Hematopoietic multipotent progenitor cell treated with erythropoietin and hydrocortisone succinate and interleukin-3 and kit ligand, for 15 days (in vitro differentiated cells): ENCODE measurements around the gene UBQLN4.
"Not testable (repeated sequence)": the region's sequence is repeated elsewhere in the genome, so short reads cannot be mapped to it uniquely, and the experiment has no call there.

Experiments
- DNase-seq: peaks from one replicate; pipeline ENCODE4 v3.0.0-alpha.2; 2015; ENCODE audit warnings: low spot score

Gene UBQLN4

GRCh38 chr1:156060937-156061636 is 7.5 kb upstream of the UBQLN4 start, which contains the start of gene RAB25:
Gene RAB25, plus strand, starts transcription at chr1:156061160. Its CDS starts 241 bp downstream, at chr1:156061401.
- DNase-seq, result no peak

DNA sequence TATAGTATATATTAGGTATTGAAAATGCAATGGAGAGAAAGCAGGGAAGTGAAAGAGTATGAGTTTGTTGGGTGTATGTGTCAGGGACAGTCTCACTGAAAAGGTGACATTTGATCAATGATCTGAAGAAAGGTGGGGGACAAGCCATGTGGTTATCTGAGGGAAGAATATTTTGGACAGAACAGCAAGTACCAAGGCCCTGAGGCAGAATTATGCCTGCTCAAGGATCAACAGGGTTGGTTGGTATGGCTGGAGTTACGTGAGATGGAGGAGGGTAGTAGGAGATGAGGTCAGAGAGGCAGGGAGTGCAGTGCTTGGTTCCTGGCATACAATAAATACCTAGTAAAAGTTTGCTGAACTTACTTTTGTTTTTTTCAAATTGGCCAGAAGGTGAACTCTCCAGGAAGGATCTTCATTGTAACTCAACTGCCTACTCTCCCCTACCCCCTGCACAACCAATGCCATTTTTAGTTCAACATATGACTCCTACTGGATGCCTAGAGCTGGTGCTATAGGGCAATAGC is 2.8 kb upstream of the UBQLN4 start:
- no peak for DNase-seq

DNA sequence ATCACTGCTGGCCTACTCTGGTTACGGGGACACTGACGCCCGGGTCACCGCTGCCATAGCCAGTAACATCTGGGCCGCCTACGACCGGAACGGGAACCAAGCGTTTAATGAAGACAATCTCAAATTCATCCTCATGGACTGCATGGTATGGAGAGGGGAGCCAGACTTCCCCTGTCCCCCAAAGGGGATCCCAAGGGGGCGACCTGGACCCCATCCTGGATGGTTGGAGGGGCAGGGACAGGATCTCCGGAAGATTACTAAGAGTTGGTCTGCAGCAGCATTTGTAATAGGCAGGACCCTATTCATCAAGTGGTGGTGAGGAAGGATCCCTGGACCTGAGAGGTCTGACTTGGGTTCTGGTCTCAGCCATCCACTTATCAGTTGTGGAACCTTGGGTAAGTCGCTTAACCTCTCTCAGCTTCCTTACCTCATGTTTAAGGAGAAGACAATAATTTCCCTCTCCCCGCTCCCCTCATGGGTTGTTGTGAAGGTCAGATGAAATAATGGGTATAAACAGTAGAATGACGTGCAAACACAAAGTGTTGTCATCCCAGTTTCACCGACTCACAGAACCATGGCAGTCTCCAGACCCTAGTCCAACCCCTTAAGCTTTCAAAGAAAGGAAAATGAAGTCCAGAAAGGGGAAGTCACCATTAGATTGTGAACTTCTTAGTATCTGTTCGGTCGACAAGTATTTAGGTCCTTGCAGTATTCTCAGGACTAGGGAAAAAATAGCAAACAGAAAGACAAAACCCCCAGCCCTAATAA is 1.9 kb upstream of the UBQLN4 start:
- peak; percentile 6 for DNase-seq

DNA sequence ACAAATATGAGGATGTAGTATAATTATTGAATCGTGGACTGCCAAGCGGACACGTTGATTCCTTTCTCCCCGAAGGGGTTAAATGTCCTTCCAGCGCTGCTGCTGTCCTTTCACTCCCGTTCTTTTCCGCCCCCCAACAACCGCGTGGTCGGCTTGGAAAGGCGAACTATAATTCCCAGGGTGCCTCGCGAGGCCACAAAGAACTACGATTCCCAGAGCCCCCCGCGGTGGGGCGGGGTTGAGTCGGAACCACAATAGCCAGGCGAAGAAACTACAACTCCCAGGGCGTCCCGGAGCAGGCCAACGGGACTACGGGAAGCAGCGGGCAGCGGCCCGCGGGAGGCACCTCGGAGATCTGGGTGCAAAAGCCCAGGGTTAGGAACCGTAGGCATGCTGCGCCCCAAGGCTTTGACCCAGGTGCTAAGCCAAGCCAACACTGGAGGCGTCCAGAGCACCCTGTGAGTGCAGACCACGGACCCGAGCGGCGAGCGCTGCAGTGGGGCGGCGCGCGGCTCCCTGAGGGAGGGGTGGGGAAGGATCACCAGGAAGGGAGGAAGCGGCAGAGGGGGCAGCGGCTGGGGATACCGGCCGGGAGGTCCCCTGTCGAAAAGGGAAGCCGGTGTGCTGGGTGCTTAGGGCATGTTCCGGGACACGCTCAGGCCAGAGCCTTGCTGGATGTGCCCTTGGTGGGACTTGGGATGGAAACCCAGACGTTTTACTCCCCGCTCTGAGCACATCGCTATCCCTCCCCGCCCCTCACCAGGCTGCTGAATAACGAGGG is 1.1 kb upstream of the UBQLN4 start, which contains the start of gene LAMTOR2:
TSS of gene LAMTOR2 (plus strand) at position 283 of the 781 bp plus-strand sequence. CDS start at position 391, 108 bp downstream.
- peak; percentile 94 for DNase-seq

DNA sequence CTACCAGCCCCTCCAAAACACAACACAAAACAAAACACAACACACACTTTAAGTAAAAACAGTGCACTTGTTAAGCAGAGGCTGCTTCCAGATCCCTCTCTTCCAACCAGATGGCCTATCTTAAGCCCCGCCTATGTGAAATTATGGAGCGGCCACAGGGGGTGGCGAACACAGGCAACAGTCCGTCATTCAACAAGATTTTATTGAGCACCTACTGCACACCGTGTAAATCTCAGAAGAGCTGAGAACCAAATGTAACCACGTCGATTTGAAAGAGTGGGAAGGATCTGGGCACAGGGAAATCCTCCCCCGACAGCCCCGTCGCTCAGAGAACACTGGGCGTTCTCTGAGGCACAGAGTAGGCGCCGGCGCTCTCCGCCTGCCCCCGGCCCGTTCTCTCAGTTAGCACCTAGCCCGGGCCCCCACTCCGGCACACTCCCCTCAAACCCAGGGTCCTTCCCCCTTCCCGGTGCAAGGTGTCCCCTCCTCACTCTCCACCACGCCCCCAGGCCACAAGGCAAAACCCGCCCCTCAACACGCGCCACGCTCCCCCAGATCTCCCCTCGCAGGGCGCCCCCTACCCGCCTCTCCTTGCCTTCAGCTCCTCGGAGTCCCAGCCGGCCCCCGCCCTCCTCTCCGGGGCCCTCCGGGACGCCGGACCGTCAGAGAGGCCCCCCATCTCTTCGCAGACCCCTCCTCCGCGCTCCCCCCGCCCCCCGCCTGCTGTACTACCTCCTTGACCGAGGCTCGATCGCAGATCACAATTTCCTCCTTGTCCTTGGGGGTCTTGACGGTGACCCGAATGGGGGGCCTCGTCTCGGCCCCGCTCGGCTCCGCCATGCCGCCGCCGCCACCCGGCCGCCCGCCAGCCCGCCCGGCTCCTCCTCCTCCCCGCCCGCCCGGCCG is 483 bp downstream of the UBQLN4 start:
- DNase-seq, result peak; percentile 50

DNA sequence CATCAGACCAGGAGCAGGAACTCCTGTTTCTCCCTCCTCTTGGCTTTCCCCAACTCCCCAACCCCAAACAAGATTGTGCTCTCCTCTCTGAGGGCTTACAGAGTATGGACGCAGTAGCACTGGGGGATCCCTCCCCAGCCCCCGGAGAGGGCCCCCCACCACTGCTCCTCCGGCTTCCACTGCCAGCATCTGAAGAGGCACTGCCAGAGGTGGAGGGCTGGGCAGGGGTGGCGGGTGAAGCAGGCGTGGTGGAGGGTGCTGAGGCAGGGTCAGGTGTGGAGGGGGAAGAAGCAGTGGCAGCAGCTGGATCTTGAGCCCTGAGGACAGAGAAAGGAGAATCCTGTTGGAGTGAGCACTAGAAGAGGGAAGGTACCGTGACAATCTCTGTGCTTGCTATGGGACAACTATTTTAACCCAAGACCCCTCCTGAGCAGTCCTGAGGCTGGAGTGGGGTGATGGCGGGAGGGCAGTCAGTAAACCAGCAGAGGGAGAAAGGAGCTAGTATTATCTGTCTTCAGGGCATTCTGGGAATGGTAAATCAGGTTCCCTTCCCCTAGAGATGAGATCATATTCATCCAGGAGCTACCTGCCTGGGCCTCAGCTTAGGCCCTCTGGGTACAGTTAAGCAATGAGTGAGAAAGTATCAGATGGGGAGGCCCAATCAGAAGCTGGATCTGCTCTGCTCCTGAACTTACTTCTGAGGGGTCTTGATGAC is 2.4 kb downstream of the UBQLN4 start:
- no peak for DNase-seq

DNA sequence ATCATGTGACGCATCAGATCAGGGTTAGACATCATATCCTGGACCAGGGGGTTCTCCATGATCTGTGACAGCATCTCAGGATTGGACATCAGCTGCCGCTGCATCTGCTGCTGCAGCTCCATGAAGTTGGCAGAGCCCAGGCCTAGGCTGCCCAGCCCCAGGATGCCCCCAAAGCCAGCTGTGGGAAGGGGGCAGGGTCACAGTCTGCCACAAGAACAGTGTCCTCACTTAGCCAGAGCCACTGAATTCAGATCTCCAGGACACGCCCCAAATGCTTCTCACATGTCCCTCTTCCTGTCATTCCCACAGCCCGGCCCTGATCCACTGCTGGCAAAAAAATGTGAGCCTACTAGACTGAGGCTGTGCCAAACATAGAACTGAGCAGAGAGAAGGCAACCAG is 3.2 kb downstream of the UBQLN4 start:
- no peak for DNase-seq

- DNase-seq, result no peak
Measured at GRCh38 chr1:156048663-156049258, 4.8 kb downstream of the UBQLN4 start.

DNA sequence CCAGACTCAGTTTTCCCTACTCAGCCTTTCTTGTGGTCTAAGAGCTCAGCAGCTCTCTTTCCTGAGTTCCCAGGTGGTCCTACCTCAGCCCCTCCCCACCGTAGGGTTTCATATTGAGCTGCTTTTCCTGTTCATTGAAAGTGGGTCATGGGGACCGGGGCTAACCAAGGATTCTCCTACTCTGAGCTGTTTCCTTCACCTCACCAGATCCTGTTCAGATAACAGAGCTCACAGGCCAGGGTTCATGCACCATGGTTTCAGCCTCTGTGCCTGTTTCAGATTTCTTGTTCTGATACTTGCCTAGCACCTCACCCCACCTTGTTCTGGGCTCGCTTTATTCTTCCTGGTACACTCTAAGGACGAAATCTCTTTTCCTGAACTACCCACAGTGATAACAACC is 8.5 kb downstream of the UBQLN4 start:
- no peak for DNase-seq

GRCh38 chr1:156042828-156043227 is 10.8 kb downstream of the UBQLN4 start:
- no peak for DNase-seq

DNA sequence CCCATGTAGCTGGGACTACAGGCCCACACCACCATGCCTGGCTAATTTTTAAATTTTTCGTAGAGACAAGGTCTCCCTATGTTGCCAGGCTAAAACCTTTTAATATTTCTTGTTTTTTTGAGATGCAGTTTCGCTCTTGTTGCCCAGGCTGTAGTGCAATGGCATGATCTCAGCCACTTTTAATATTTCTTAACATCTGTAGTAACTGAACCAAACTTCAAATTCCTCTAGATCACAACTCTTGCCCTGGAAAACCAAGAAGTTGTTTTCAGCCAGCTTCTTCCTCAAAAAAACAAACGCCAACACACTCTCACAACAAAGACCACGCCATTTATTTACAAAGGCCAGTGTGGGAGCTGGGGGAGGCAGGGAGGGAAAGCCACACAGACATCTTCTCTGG is 18.6 kb downstream of the UBQLN4 start:
- DNase-seq, result not testable (repeated sequence)

GRCh38 chr1:156033011-156033410 is 20.6 kb downstream of the UBQLN4 start:
- DNase-seq, result no peak

DNA sequence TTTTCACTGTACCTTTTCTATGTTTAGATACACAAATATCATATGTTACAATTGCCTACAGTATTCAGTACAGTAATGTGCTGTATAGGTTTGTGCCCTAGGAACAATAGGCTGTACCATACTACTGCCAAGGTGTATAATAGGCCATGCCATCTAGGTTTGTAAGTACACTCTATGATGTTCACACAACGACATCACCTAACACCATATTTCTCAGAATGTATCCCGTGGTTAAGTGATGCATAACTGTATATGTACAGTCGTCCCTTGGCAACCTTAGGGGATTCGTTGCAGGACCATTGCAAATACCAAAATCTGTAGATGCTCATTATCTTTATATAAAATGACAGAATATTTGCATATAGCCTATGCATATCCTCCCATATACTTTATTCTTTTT is 27.0 kb downstream of the UBQLN4 start:
- DNase-seq, result no peak

DNA sequence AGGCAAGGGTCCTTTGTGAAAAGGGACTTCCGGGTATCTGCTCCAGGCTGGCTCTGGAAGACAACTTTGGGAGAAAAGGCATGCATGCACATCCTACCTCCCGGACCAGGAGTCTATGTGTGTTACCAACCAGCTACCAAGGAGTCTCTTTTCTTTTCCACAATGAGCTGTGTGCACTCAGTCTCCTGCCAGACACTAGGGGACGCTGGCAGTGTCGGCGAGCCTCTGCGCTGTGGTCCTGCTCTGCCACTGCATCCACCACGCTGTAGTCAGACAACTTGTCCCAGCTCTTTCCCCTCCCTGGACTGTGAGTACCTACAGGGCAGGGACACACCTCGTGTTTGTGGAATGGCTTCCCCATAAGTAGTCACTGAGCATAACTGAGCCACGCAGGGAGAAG is 27.7 kb downstream of the UBQLN4 start:
- no peak for DNase-seq

DNA sequence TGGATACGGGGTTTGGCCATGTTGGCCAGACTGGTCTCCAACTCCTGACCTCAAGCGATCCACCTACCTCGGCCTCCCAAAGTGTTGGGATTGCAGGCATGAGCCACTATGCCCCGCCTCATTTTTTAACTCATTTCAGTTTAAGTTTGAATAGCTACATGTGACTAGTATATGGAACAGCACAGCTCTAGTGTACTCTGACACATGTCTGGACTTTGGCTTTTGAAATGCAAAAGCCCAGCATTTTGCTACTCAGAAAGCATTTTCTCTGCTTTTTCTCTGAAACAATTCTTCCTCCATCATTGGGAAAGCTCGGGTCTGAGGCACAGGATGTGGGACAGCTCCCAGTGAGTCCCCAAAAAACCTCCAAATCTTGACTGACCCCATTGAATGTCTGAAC is 28.8 kb downstream of the UBQLN4 start:
- DNase-seq, result no peak

- no peak for DNase-seq
Measured at GRCh38 chr1:156021954-156022353, 31.6 kb downstream of the UBQLN4 start.

GRCh38 chr1:156021093-156021428 is 32.5 kb downstream of the UBQLN4 start:
- DNase-seq, result no peak

DNA sequence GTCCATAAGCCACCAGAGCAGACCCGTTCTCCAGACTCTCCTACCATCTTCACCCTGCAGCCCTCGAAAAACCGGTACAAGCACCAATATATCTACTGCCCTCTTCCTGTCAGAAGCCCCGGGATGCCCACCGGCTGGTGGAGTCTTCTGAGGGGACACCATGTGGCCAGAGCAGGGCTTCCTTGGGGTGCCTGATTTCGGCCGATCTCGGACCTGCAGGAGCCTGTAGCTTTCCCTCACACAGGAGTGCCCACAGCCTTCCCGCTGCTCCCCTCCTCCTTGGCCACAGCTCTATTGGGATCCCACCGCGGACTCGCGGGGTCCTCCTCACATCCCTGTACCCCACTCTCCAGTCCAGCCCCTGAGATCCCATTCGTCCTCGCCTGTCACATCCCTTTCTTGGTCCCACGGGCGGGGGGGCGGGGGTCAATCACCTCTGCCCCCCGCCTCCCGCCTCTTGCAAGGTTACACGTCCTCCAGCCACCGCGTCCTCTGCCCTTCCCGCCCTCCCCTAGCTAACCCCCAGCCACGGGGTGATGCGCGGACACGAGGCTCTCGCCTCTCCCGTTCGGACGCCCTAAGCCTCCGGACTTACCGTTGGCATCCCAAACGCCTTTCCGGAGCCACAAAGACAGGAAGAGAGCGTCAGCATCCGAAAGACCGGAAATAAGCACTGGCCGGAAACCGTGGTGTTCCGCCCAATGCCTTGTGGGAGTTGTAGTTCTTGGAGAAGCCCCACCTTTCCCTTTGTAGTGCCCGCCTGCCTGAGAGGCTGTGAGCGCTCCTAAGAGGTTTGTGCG is 33.1 kb downstream of the UBQLN4 start, which contains the start of gene SSR2:
TSS of gene SSR2 (minus strand) at position 659 of the 800 bp plus-strand sequence. CDS start 784 bp downstream, outside the sequence.
- DNase-seq, result peak; percentile 91

DNA sequence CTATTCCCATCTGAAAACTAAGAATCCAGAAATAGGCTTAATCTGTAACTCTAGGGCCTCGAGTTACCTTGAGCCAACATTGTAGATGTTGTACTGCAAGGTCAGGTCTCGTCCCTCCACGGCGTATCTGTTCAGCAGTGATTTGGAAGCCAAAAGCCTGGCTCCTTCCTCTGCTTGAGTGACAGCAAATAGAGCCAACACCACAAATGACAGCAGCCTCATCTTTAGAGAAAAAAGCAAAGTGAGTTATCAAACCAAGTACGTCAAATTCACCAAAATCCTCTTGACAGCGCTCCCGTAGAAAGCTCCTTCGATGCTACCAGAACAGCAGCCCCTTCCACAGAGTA is 33.7 kb downstream of the UBQLN4 start:
- DNase-seq, result no peak
